H1 (cell line): ENCODE results near the gene ESYT1. TPM values are rescaled to one million over a fixed set of nuclear protein-coding genes. Genes with fewer than 3 reads are reported as not detected.

ENCODE experiments used
- CHD1 ChIP-seq: IDR thresholded peaks from 2 replicates; pipeline ENCODE4 v1.6.1; 2012; ENCODE audit warnings: low read depth, low read length, improper control_type of control experiment
- KDM5A ChIP-seq: fragments of 200-600 bp; IDR thresholded peaks from 2 replicates; pipeline ENCODE4 v1.7.1; 2012; ENCODE audit warnings: mild to moderate bottlenecking, low read length, inconsistent platforms, mixed read lengths
- polyA plus RNA-seq, 7 experiments: library from polyadenylated mRNA; depleted of rRNA in 3 of 7; stranded (reverse) in 5 of 7; unstranded in 2 of 7; fragments of >200 nt in 5 of 7; fragments of 200-250 nt in 2 of 7; gene quantifications; 1 replicate in 5 of 7; 2 replicates in 1 of 7; 4 replicates in 1 of 7; pipeline versions ENCODE4 v1.2.1 to v1.2.3, GENCODE V29; 2011 to 2013; ENCODE audit warnings: missing spikeins in 2 of 7, mixed read lengths in 2 of 7
- total RNA-seq: library from RNA; stranded (reverse); fragmentation: NEBNext Ultra II Directional; extraction: Animal tissue kit (Norgen Biotek cat#: 25700); gene quantifications from 2 replicates; pipeline ENCODE4 v1.2.1, GENCODE V29; 2021

Gene ESYT1
- total and polyA plus RNA-seq, 2 of the 8 experiments (the other 6 are each of a cell fraction or from before 2014, with no cell fraction given) = 86.9 to 165 TPM

GRCh38 chr12:56082967-56083366 lies 45.1 kb upstream of the ESYT1 start (continued):
- TF ChIP-seq CHD1 (no peak), KDM5A (no peak)
